GM19438 (cell line): ENCODE results near the gene PXDN.
"Not testable (repeated sequence)": the region's sequence is repeated elsewhere in the genome, so short reads cannot be mapped to it uniquely, and the experiment has no call there.

ENCODE experiments used
- ATAC-seq: cut with Tn5 transposase; IDR thresholded peaks from one replicate; pipeline ENCODE4 v1.9.1; 2021; ENCODE audit warnings: low read depth; ENCODE audit not compliant: unreplicated experiment

PXDN gene, protein sequence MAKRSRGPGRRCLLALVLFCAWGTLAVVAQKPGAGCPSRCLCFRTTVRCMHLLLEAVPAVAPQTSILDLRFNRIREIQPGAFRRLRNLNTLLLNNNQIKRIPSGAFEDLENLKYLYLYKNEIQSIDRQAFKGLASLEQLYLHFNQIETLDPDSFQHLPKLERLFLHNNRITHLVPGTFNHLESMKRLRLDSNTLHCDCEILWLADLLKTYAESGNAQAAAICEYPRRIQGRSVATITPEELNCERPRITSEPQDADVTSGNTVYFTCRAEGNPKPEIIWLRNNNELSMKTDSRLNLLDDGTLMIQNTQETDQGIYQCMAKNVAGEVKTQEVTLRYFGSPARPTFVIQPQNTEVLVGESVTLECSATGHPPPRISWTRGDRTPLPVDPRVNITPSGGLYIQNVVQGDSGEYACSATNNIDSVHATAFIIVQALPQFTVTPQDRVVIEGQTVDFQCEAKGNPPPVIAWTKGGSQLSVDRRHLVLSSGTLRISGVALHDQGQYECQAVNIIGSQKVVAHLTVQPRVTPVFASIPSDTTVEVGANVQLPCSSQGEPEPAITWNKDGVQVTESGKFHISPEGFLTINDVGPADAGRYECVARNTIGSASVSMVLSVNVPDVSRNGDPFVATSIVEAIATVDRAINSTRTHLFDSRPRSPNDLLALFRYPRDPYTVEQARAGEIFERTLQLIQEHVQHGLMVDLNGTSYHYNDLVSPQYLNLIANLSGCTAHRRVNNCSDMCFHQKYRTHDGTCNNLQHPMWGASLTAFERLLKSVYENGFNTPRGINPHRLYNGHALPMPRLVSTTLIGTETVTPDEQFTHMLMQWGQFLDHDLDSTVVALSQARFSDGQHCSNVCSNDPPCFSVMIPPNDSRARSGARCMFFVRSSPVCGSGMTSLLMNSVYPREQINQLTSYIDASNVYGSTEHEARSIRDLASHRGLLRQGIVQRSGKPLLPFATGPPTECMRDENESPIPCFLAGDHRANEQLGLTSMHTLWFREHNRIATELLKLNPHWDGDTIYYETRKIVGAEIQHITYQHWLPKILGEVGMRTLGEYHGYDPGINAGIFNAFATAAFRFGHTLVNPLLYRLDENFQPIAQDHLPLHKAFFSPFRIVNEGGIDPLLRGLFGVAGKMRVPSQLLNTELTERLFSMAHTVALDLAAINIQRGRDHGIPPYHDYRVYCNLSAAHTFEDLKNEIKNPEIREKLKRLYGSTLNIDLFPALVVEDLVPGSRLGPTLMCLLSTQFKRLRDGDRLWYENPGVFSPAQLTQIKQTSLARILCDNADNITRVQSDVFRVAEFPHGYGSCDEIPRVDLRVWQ (N-terminal part only)

DNA sequence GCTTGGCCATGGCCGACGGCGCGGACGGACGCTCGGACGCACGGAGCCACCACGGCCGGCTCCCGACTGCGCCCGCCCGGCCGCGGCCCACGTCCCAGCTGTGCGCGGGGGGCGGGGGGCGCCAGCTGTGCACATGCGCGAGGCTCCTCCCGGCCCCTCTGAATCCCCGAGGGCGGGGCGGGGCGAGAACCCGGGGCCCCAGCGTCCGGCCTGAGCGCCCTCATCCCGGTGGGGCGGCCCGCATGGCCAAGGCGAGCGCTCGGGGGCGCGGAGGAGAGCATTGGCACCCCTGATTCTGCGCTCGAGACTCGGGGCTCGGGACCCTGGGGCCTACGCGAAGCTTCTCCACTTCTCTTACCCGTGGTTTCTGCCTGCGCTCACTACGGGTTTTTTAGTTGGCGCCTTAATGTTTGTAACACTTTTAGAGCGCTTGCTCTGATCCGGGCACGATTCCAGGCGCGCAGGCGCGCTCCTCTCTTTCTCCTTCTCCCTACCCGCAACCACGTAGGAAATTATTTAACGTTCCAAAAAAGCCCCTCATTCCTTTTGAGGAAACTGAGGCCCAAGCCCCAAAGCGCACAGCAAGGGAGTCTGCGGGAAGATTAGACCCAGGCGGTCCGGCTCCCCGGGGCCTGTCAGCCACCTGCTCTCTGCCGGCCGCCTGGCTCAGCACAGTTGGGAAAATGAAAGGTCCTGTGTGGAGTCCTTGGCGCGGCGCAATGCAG is at the start of gene PXDN:
TSS of gene PXDN (minus strand) at position 70 of the 725 bp plus-strand sequence. CDS start at position 10, 60 bp downstream.
- ATAC-seq = no peak

DNA sequence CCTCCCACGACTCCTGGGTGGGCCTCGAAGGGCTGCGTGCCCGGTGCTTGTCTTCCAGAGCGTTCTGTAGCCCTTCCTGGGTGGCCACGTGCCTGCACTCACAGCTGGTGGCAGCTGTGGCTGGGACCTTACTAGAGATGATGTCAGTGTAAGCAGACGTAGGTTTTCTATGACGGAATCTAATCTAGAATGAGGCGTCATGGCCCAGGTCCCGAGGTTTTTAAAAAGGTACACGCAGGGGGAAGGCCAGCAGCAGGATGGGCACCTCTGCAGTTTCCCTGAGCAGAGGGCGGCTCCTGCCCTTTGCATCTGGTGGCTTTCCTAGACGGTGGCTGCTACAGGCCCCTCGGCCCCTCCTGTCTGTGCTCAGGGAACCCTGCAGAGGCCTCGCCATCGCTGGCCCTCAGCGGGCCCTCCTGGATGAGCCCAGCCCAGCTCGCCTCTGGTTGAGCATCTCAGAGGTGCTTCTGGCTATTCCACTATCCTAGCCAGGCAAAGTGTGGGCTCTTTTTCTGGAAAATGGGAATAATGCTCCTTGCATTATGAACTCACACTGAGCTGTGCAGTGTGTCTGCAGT is 49.6 kb upstream of the PXDN start:
- ATAC-seq = no peak

DNA sequence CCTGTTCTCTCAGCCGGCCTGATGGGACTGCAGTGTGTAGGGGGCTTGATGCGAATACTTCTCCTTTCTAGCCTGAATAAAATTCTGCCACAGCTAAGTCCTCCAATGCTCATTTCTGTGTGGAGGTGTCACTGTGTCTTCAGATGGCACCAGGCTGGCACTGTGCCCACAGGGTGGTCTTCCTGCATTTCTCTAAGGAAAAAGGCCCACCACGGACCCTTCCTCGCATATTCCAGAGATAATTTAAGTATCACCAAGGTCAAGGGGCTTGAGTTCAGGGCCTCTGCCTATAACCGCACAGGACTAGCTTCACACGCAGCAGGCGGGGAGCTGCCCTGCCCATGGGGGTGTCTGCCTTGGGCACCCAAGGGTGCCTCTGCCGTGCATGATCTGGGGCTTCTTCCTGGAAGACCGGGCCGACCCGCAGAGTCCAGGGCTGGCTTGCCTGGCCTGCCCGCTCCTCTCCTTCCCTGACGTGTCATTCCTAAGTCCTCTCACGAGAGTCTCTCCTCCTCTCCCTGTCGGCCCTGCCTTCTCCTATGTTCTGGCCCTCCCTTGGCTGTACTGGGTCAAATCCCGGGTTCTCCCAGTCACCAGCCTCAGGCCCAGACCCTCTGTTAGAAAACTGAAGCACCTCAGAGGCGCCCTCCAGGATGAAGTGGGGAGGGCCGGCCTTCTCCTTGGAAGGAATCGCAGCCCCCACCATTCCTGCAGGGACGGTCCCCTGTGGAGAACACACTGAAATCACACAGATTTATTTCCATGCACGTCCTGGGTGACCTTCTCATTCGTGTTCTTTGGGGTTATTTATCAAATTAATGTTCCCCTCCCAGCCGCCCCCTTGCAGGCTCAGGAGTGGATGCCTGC is 48.9 kb upstream of the PXDN start:
- ATAC-seq = no peak

DNA sequence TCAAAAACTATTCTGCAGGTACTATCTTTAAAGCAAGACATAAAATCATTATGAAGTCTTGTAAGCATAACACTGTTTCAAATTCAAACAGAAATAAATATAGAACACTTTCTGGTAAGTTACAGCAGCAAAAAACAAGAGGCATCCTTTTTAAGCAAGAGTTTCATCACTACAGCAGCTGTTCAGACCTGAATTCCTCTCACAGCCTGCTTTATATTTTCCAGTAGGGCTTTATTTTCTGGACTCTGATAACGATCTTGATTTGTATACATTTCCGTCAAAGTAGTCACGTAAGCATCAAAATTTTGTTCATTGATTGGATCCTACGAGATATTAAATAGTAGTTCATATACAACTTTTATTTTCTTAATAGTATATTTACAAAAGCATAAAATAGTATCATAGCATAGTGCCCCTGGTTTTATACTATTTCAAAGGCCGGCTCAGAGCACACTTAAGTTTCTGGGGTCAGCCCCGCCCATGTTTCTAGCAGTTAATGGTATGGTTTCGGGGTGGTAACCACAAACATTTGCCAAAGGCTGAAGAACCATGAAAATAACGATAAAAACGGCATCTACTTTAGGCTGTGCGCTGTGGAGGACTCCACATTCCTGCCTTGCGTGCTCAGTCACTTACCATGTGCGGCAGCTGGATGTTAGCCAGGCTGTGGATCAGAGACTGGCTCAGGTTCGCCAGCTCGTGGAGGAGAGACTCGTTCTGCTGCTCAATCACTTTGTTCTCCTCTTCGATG is 47.5 kb upstream of the PXDN start:
- no peak for ATAC-seq

DNA sequence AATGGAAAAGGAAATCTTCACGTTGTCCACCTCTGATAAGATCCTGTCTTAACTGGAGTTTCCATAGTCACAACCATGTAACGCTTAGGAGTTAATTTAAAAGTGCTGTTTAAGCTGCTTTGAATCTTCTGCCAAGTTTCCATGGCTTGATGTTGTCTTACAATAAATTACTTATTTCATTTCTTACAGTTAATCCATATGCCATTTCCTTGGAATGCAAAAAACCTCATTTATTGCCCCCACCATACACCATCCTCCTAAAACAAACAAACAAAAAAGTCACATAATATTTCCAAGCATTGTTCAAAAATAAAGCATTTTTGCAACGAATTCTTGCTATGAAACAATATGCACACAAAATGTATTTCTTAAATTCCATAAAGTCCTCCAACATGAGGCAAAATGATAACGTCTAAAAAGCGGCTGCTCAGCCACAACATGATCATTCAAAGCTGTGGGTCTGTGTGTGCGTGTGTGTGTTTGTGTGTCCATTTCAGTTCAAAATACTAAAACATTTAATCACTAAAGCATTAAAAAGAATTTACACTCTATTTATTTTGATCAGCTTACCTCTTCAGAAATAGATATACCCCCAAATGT is 46.8 kb upstream of the PXDN start:
- no peak for ATAC-seq

DNA sequence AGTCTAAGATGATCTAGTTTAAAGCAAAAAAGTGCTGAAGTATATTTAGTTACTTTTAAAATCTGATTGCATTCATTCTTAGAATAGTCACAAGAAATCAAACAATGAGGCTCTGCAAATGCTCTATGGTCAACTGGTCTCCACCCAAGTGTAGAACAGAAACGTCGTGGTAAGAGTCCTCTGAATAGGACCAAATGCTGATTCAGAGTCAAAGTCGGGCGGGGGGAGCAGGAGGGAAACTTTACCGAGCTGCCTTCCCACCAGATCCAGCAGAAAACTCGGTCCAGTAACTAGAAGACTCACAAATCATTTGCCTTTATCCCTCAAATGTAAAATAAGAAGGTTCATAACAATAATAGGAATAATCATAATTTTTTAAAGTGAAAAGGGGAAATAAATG is 46.2 kb upstream of the PXDN start:
- no peak for ATAC-seq

DNA sequence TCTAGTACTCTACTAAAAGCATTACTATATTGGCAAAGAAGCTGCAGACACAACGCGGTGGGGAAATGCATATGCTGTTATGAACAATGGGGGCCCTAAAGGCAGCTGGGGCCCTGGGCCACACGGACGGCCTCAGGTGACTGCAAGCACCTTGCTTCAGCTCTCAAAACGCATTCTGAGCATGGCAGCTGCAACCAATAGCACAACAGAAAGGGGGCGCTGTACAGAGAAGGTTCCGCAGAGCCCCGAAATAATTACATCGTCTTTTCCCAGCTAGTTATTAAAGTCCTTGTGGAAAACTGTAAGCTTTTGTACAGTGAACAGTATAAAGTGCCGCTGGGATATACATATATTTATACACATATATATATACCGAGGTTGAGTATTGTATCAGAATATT is 45.3 kb upstream of the PXDN start:
- no peak for ATAC-seq

DNA sequence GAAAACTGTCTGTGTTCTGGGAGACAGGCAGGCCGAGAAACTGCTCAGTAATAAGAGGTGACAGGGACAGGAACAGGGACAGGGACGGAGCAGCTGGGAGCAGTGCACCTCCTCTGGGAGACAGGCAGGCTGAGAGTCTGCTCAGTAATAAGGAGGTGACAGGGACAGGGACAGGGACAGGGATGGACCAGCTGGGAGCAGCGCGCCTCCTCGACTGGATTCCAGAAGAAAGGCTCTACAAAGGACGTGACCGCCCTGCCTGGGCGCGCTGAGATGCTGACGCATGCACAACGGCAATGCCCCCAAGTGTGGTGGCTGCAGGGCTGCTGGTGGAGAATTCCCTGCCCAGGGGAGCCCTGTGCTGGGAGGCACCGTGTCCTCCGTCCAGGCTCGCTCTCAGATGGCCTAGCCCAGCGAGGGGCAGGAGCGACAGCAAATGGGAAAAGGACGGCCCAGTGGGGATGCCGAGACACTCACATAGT is 44.2 kb upstream of the PXDN start:
- ATAC-seq = no peak

DNA sequence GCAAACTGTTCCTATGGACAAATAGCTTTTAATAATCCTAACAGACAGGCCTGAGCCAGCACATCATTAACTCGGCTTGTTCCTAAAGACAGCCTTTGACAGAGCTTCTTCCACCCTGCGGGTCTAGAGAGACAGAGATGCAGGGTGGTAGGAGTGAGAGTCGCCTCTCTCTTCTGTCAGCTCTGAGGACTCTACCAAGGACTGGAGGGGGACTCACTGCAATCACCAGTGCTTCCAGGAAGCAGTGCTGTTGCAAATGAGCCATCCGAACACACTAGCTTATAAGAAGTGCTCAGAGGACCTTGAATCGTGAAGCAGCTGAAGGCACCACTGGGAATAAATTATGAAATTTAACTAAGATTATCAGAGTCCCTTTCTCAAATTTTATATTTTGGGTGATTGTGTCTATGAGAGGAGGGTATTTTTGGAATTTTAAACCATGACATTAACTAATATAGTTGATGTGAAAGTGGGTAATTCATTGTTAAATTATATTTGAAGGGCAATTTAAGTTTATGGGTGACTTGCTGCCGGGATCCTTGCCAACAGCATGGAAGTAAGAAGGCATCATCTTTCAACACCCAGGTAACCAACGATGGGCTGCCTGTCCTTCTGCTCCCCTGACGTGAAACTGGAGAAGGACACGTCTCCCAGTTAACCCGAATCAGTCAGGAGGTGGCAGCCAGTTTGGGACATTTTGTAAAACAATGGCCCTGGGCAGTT is 43.6 kb upstream of the PXDN start:
- ATAC-seq = no peak

DNA sequence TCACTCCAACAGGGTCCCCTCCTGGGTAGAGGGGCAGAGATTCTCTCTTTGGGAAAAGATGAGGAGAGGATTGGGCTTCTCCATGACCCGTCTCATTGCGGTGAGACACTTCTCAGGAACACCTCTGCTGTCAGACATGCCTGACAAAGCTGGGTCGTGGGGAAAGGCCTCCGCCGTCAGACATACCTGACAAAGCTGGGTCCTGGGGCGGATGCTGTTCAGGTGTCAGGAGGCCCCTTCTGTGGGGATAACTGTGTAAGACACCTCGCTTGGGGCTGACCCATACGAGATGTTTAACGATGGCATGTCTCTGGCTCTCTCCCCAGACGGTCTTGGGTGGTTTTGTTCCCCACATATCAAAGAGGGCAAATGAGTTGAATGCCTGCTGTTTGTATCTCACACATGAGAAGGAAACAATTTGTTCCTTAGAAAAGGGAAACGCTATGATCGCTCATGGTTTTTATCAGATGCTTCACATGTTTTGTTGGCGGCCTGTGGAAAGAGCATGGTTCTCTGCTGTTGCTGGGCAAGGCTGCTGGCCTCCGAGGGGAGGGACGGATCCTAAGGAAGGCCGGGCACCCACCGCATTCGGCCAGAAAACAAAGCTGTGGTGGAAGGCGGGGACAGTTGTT is 40.8 kb upstream of the PXDN start:
- ATAC-seq = no peak

DNA sequence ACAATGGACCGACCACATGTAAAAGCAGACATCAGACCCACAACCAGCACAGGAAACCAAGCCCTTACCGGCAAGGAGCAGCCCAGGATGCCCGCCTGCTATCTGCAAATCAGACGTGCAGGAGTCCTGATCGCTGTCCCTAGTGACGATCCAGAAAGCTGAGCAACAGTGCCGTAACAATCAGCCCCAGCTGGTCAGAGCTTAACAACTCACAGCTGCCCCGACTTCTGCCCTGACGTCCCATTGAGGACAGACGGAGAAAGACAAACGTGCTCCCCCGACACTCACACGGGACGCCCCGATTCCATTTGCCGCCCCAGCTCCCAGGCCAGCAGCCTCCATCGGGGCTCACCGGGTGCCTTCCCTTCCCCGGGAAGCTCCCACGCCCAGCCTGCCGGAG is 39.8 kb upstream of the PXDN start:
- ATAC-seq = no peak

DNA sequence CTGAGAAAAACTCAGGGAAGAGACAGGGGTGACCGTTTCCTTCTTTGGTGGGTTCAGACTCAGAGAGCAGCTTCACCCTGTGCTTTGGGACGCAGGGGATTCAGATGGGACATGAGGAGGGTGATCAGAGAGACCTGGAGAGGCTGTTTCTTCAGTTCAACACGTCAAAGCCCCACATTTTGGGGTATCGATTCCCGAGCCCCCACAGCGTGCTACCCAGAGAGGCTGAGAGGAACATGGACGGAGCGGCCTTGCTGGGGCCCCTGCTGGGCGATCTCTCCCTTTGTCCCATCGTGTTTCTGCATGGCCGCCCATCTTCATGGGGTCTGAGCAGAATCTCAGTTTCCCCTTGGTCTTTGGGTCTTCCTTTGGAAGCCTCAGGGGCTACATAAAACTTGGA is 38.2 kb upstream of the PXDN start:
- no peak for ATAC-seq

DNA sequence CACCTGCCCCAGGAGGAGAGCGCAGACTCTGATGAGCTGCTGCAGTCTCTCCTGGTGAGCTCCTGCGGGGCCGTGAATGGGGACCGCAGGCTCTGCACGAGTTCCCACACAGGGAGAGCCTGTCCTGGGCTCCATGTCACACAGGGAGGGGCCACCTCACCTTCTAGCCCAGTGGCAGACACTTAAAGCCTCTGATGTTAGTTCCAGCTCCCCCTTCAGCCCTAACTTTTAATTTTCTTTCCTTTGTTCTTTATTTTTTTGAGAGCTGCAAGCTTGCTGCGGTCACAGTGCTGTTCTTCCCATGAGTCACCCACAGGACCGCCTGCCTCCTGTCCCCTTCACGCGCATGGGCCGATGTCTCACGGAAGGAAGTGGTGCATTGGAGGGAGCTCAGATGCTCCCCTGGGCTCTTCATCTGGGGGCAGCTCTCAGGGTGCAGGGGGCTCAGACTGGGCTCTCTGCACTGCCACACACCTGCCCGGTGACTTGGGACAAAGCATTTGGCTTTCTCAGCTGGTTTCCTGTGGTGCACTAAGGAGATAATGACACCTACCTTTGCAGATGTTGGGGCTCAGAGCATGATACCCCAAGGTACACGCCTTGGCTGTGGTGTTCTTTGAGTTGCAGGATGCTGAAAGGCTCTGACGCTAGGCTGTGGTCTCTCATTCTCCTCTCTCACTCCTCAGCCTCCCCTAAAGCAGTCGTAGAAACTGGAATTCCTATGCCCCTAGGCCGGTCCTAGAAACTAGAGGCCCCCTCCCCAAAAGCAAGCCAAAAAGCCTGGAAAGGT is 37.2 kb upstream of the PXDN start:
- no peak for ATAC-seq

DNA sequence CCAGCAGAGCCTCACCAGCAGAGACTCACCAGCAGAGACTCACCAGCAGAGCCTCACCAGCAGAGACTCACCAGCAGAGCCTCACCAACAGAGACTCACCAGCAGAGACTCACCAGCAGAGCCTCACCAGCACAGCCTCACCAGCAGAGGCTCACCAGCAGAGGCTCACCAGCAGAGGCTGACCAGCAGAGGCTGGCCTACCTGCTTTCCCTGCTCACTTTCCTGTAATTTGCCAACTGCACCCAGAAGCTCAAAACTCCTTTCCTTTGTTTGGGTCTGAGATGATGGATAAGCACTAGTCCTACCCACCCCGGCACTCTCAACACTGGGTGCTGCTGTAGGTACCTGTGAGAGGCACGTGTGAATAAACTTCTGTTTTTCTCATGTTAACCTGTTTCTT is 36.4 kb upstream of the PXDN start:
- ATAC-seq = no peak

DNA sequence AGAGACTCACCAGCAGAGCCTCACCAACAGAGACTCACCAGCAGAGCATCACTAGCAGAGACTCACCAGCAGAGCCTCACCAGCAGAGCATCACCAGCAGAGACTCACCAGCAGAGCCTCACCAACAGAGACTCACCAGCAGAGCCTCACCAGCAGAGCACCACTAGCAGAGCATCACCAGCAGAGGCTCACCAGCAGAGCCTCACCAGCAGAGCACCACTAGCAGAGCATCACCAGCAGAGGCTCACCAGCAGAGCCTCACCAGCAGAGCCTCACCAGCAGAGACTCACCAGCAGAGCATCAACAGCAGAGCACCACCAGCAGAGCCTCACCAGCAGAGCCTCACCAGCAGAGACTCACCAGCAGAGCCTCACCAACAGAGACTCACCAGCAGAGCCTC is 35.7 kb upstream of the PXDN start:
- ATAC-seq = not testable (repeated sequence)

DNA sequence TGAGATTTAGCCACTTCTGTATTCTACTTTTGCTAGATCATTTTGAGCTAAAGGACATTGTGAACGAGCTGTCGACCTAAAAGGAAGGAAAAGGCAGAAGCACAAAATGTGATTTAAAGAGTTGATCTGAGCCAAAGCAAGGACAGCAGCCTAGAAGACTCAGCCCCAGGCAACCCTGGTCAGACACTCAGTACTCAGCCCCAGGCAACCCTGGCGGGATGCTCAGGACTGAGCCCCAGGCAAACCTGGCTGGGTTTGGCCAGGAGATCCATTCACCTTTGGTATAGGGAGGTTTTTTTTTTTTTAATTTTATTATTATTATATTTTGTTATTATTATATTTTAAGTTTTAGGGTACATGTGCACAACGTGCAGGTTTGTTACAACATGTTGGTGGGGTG is 34.3 kb upstream of the PXDN start:
- no peak for ATAC-seq
